H1 (cell line): Measurements from ENCODE around the gene SERAC1. TPM values are rescaled to one million over a fixed set of nuclear protein-coding genes. Genes with fewer than 3 reads are reported as not detected.

ENCODE experiments used
- CTCF ChIA-PET: fragments of 300-600 bp; sonication (Branson Sonifier 250); formaldehyde crosslinking; loops from one replicate; lab custom pipeline; 2021; ENCODE audit not compliant: partially characterized antibody; lab: Charles Lee
- POLR2A ChIA-PET: fragments of 300-600 bp; sonication (Branson Sonifier 250); formaldehyde crosslinking; loops from one replicate; lab custom pipeline; 2021; ENCODE audit warnings: inconsistent platforms; ENCODE audit not compliant: partially characterized antibody; lab: Charles Lee
- DNase-seq, 2 experiments: peaks; one replicate each; pipeline versions ENCODE4 v3.0.0 to v3.0.0-alpha.2; 2010 to 2022; ENCODE audit warnings: low spot score in 2 of 2, low read depth in 1 of 2, mixed read lengths in 1 of 2
- FAIRE-seq: peaks from 2 replicates; lab custom pipeline; 2011; peaks lifted over from hg19 to GRCh38; lab: Jason Lieb, UNC
- H2AFZ ChIP-seq: 2 replicates; pipeline ENCODE4 v1.8.1; 2012; ENCODE audit warnings: low read length, inconsistent platforms
- H2AK5ac ChIP-seq: 2 replicates; pipeline ENCODE4 v1.6.1; 2013; ENCODE audit warnings: low read depth, low read length
- H2BK120ac ChIP-seq: replicated peaks from 2 replicates; pipeline ENCODE3; 2013; ENCODE audit warnings: low read depth, low read length, inconsistent platforms
- H2BK12ac ChIP-seq: 2 replicates; pipeline ENCODE4 v1.6.1; 2013; ENCODE audit warnings: low read depth, low read length
- H2BK15ac ChIP-seq: 2 replicates; pipeline ENCODE4 v1.6.1; 2013; ENCODE audit warnings: low read length
- H2BK20ac ChIP-seq: 2 replicates; pipeline ENCODE4 v1.6.1; 2013; ENCODE audit warnings: low read length
- H2BK5ac ChIP-seq: 2 replicates; pipeline ENCODE4 v1.6.1; 2013; ENCODE audit warnings: low read depth, low read length
- H3K14ac ChIP-seq: 2 replicates; pipeline ENCODE4 v1.6.1; 2013; ENCODE audit warnings: inconsistent platforms; ENCODE audit not compliant: insufficient read length
- H3K18ac ChIP-seq: 2 replicates; pipeline ENCODE4 v1.6.1; 2013; ENCODE audit warnings: low read length; ENCODE audit errors: extremely low read depth
- H3K23ac ChIP-seq: 2 replicates; pipeline ENCODE4 v1.6.1; 2013; ENCODE audit warnings: inconsistent platforms; ENCODE audit not compliant: insufficient read length
- H3K23me2 ChIP-seq: 2 replicates; pipeline ENCODE4 v1.6.1; 2013; ENCODE audit warnings: low read depth, low read length
- H3K27ac ChIP-seq: 2 replicates; pipeline ENCODE4 v1.6.1; 2011; ENCODE audit warnings: low read depth, low read length, inconsistent platforms
- H3K27me3 ChIP-seq, 4 experiments: replicated peaks in 1 of 4; 1 replicate in 1 of 4; 2 replicates in 3 of 4; pipeline versions ENCODE4 v1.6.1 to v1.8.1; 2011 to 2013; ENCODE audit warnings: low read length in 3 of 4, mild to moderate bottlenecking in 3 of 4, inconsistent platforms in 2 of 4, mixed read lengths in 2 of 4, moderate library complexity in 1 of 4; ENCODE audit not compliant: control insufficient read depth in 3 of 4, insufficient read depth in 3 of 4; ENCODE audit errors: extremely low read depth in 1 of 4
- H3K36me3 ChIP-seq, 4 experiments: 2 replicates each; pipeline versions ENCODE4 v1.6.1 to v1.8.1; 2011 to 2013; ENCODE audit warnings: mild to moderate bottlenecking in 4 of 4, low read length in 3 of 4, moderate library complexity in 2 of 4, control low read depth in 1 of 4, inconsistent platforms in 1 of 4; ENCODE audit not compliant: insufficient read depth in 4 of 4, control insufficient read depth in 2 of 4
- H3K4ac ChIP-seq: replicated peaks from 2 replicates; pipeline ENCODE3; 2013; ENCODE audit warnings: low read length, low read depth, mixed read lengths, inconsistent platforms; ENCODE audit not compliant: insufficient read length
- H3K4me1 ChIP-seq, 4 experiments: replicated peaks in 1 of 4; 1 replicate in 1 of 4; 2 replicates in 3 of 4; pipeline versions ENCODE4 v1.6.1 to v1.8.1; 2011 to 2013; ENCODE audit warnings: low read length in 3 of 4, inconsistent platforms in 2 of 4, mixed read lengths in 1 of 4; ENCODE audit not compliant: insufficient read depth in 4 of 4, control insufficient read depth in 3 of 4
- H3K4me2 ChIP-seq, 2 experiments: 2 replicates each; pipeline versions ENCODE4 v1.6.1 to v1.8.1; 2011 to 2013; ENCODE audit warnings: low read depth in 2 of 2, low read length in 2 of 2, control low read depth in 1 of 2, inconsistent platforms in 1 of 2, mild to moderate bottlenecking in 1 of 2; ENCODE audit not compliant: insufficient read depth in 1 of 2
- H3K4me3 ChIP-seq, 4 experiments: fragments of 200-600, 300-600 bp in 1 of 4; sonication (generic), shearing (Covaris generic), sonication (Bioruptor Twin) in 1 of 4; 2 replicates each; pipeline versions ENCODE4 v1.5.1 to v1.8.1; 2011 to 2016; ENCODE audit warnings: low read length in 4 of 4, low read depth in 3 of 4, control low read depth in 2 of 4, inconsistent platforms in 2 of 4, mild to moderate bottlenecking in 2 of 4, mixed read lengths in 1 of 4, moderate library complexity in 1 of 4; ENCODE audit not compliant: insufficient read depth in 2 of 4; ENCODE audit errors: extremely low read depth in 1 of 4
- H3K56ac ChIP-seq: replicated peaks from 2 replicates; pipeline ENCODE3; 2013; ENCODE audit warnings: low read depth, mild to moderate bottlenecking, mixed read lengths, low read length, inconsistent platforms; ENCODE audit not compliant: insufficient read length
- H3K79me1 ChIP-seq: 2 replicates; pipeline ENCODE4 v1.6.1; 2013; ENCODE audit warnings: low read depth, low read length, control low read depth
- H3K79me2 ChIP-seq, 2 experiments: 2 replicates each; pipeline versions ENCODE4 v1.6.1 to v1.8.1; 2012 to 2013; ENCODE audit warnings: low read length in 2 of 2, mild to moderate bottlenecking in 2 of 2, inconsistent platforms in 1 of 2; ENCODE audit not compliant: insufficient read depth in 2 of 2, control insufficient read depth in 1 of 2
- H3K9ac ChIP-seq, 4 experiments: replicated peaks in 1 of 4; 1 replicate in 1 of 4; 2 replicates in 3 of 4; pipeline versions ENCODE4 v1.6.1 to v1.8.1; 2011 to 2013; ENCODE audit warnings: low read depth in 3 of 4, low read length in 3 of 4, control low read depth in 2 of 4, mild to moderate bottlenecking in 2 of 4, moderate library complexity in 2 of 4, inconsistent platforms in 1 of 4; ENCODE audit errors: extremely low read depth in 1 of 4
- H3K9me3 ChIP-seq, 2 experiments: 2 replicates each; pipeline versions ENCODE4 v1.6.1 to v1.8.1; 2012 to 2013; ENCODE audit warnings: mild to moderate bottlenecking in 2 of 2, moderate library complexity in 2 of 2, control low read depth in 1 of 2, inconsistent platforms in 1 of 2, low read depth in 1 of 2, low read length in 1 of 2, mixed read lengths in 1 of 2; ENCODE audit not compliant: insufficient read depth in 2 of 2
- H4K20me1 ChIP-seq, 2 experiments: replicated peaks in 1 of 2; 2 replicates each; pipeline versions ENCODE3 to v1.8.1; 2011 to 2013; ENCODE audit warnings: inconsistent platforms in 2 of 2, low read length in 2 of 2, mild to moderate bottlenecking in 1 of 2; ENCODE audit not compliant: insufficient read depth in 2 of 2, control insufficient read depth in 1 of 2
- H4K5ac ChIP-seq: 2 replicates; pipeline ENCODE4 v1.6.1; 2013; ENCODE audit warnings: low read length, low read depth, mixed read lengths, inconsistent platforms; ENCODE audit not compliant: insufficient read length
- H4K8ac ChIP-seq: 2 replicates; pipeline ENCODE4 v1.8.0; 2013; ENCODE audit warnings: mild to moderate bottlenecking, moderate library complexity, low read length, inconsistent platforms; ENCODE audit not compliant: insufficient read depth; ENCODE audit errors: extremely low read depth
- H4K91ac ChIP-seq: replicated peaks from 2 replicates; pipeline ENCODE3; 2013; ENCODE audit warnings: low read length, mixed read lengths, inconsistent platforms; ENCODE audit not compliant: insufficient read length
- CHD2 ChIP-seq: IDR thresholded peaks from 2 replicates; pipeline ENCODE4 v1.6.1; 2012; ENCODE audit warnings: low read length, improper control_type of control experiment
- GTF2F1 ChIP-seq: IDR thresholded peaks from 2 replicates; pipeline ENCODE4 v1.6.1; 2012; ENCODE audit warnings: low read depth, low read length, improper control_type of control experiment, borderline replicate concordance
- NRF1 ChIP-seq: IDR thresholded peaks from 2 replicates; pipeline ENCODE4 v1.6.1; 2011; ENCODE audit warnings: mild to moderate bottlenecking, low read depth, low read length, improper control_type of control experiment
- RAD21 ChIP-seq, 2 experiments: IDR thresholded peaks in 1 of 2; conservative IDR thresholded peaks in 1 of 2; 2 replicates each; pipeline ENCODE4 v1.6.1; 2011; ENCODE audit warnings: low read depth in 2 of 2, low read length in 2 of 2, improper control_type of control experiment in 1 of 2, inconsistent platforms in 1 of 2, mild to moderate bottlenecking in 1 of 2, moderate library complexity in 1 of 2
- TBP ChIP-seq: IDR thresholded peaks from 2 replicates; pipeline ENCODE4 v1.6.1; 2011; ENCODE audit warnings: low read depth, low read length, improper control_type of control experiment
- WGBS, 2 experiments: shearing (Covaris generic) in 1 of 2; methylation state at CpG; one replicate each; pipeline versions ENCODE4 v1.1.6 to v1.1.7; 2013 to 2015; ENCODE audit warnings: low lambda C conversion rate in 2 of 2, mixed read lengths in 2 of 2, inconsistent platforms in 1 of 2, low coverage in 1 of 2, missing lambda C conversion rate in 1 of 2; ENCODE audit not compliant: insufficient replicate concordance in 2 of 2, insufficient coverage in 1 of 2, insufficient read length in 1 of 2; ENCODE audit errors: extremely low coverage in 1 of 2, missing lambda C conversion rate in 1 of 2; 5-methylcytosine and 5-hydroxymethylcytosine counted together
- polyA plus RNA-seq, 7 experiments: library from polyadenylated mRNA; depleted of rRNA in 3 of 7; stranded (reverse) in 5 of 7; unstranded in 2 of 7; fragments of >200 nt in 5 of 7; fragments of 200-250 nt in 2 of 7; gene quantifications; 1 replicate in 5 of 7; 2 replicates in 1 of 7; 4 replicates in 1 of 7; pipeline versions ENCODE4 v1.2.1 to v1.2.3, GENCODE V29; 2011 to 2013; ENCODE audit warnings: missing spikeins in 2 of 7, mixed read lengths in 2 of 7
- total RNA-seq: library from RNA; stranded (reverse); fragmentation: NEBNext Ultra II Directional; extraction: Animal tissue kit (Norgen Biotek cat#: 25700); gene quantifications from 2 replicates; pipeline ENCODE4 v1.2.1, GENCODE V29; 2021

Gene SERAC1
- total and polyA plus RNA-seq, 2 of the 8 experiments (the other 6 are each of a cell fraction or from before 2014, with no cell fraction given) = 7.3 to 9.0 TPM

GRCh38 chr6:158066136-158066781 lies 101.8 kb downstream of the SERAC1 start:
- FAIRE-seq (no peak), DNase-seq (no peak)
- ChIA-PET CTCF (interaction anchor here (1.2 kb wide), 1 partner anchor 12 kb away, joined by 3 read pairs; no protein-coding TSS in a partner anchor), POLR2A (interaction anchor here (0.6 to 1.3 kb wide), 3 partner anchors 67 to 393 kb away, joined by 3 read pairs; no protein-coding TSS in a partner anchor)
- no peaks in the 10 kb centered on the region for H3K27me3 ChIP-seq
- H3K79me2 ChIP-seq = no peaks in the 10 kb centered on the region
- WGBS, 2 experiments = 92% methylated on average over 23 of the region's 23 CpGs; no CpG with 5 or more reads in 1 of the 2 experiments
- no peaks in the 10 kb centered on the region for H4K20me1 ChIP-seq
- H4K5ac ChIP-seq = no peak overlapping the region
- H3K18ac ChIP-seq = no peak overlapping the region
- no peak overlapping the region for H2AK5ac ChIP-seq
- peaks cover 0 to 1% (median 0%) of the 10 kb centered on the region in 4 experiments; a peak in 1 of 7 replicates for H3K4me1 ChIP-seq
- H2BK120ac ChIP-seq = no peak overlapping the region
- no peak overlapping the region for H3K4ac ChIP-seq
- no peak overlapping the region for H2BK5ac ChIP-seq
- no peak overlapping the region for H3K56ac ChIP-seq
- no peak overlapping the region for H4K91ac ChIP-seq
- H3K23me2 ChIP-seq = no peaks in the 10 kb centered on the region; the same call in 1 of the 2 replicates
- H3K9ac ChIP-seq = no peak overlapping the region
- no peak overlapping the region for H3K14ac ChIP-seq
- no peak overlapping the region for H2BK20ac ChIP-seq
- no peak overlapping the region for H4K8ac ChIP-seq
- H3K79me1 ChIP-seq = no peaks in the 10 kb centered on the region
- H3K4me2 ChIP-seq = no peak overlapping the region
- TF ChIP-seq CHD2 (no peak), TBP (no peak), GTF2F1 (no peak), RAD21 (IDR thresholded peaks at IDR 0.05 in 1 of 2, conservative IDR thresholded peaks at IDR 0.05 in 1 of 2; ENCODE audit: low read depth in 2 of 2, low read length in 2 of 2) (no peak), NRF1 (no peak)
- no peak overlapping the region for H2BK15ac ChIP-seq
- no peak overlapping the region for H3K27ac ChIP-seq
- peaks cover 0 to 2% (median under 1%) of the 10 kb centered on the region in 4 experiments; a peak in 1 of 8 replicates for H3K36me3 ChIP-seq
- H2AFZ ChIP-seq = no peak overlapping the region
- no peak overlapping the region for H3K23ac ChIP-seq
- H3K9me3 ChIP-seq = no peaks in the 10 kb centered on the region
- no peak overlapping the region for H2BK12ac ChIP-seq
- H3K4me3 ChIP-seq = no peak overlapping the region
